ENCODE results near the gene TNPO2.

TNPO2 gene

DNA sequence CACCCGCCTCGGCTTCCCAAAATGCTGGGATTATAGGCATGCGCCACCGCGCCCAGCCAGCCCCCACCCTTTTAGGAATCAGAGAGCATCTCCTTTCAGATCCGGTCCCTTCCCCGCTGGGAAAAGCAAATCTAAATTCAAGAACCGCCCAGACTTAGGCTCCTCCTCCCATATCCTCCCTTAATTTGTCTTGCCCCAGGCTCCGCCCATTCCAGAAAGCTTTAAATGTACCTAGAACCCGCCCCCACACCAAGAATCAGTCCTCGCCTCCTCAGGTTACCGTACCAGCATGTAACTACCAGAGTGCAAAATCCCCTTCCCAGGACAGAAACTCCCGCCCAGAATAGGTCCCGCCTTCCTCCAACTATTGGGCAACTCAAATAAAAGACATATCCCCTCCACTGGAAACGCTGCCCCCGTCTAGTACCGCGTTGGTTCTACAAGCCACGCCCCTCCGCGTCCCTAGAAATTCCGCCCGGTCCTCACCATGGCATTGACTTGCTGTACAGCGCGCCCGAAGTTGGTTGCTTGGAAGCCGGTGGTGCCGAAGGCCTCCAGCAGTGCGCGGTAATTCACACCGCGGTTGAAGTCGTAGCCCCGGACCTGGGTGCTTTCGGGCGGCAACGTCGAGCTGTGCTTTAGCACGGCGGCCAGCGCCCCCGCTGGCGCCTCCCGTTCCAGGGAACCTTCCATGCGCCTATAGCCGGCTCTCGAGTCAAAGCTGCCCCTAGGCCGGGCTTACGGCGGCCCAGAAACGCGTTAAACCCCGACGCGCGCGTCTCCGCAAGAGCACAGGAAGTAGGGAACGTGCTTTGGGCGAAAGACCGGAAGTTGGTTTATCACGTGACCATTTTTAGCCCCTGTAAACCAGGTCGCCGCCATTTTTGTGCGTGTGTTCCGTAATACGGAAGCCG is 42.4 kb downstream of the TNPO2 start, which contains the start of gene DHPS (continued):
- TF ChIP-seq ZNF398 (tag by site-specific recombination; IDR thresholded peaks at IDR 0.05), result peak; percentile 99
- TF ChIP-seq ZNF184 (tag by site-specific recombination; IDR thresholded peaks at IDR 0.05), result peak; percentile 70; the same call in 1 of the 2 replicates
- peak; percentile 77 for TF ChIP-seq ZNF76 (tag by site-specific recombination; IDR thresholded peaks at IDR 0.05; ENCODE audit: borderline replicate concordance, low read depth)
- TF ChIP-seq ZNF169 (tag by site-specific recombination; IDR thresholded peaks at IDR 0.05), result no peak
- no peak for TF ChIP-seq ZNF202 (tag by site-specific recombination; IDR thresholded peaks at IDR 0.05; ENCODE audit: borderline replicate concordance)
- TF ChIP-seq ZNF211 (tag by site-specific recombination; IDR thresholded peaks at IDR 0.05; ENCODE audit: low read depth), result no peak
- TF ChIP-seq ZNF623 (tag by site-specific recombination; IDR thresholded peaks at IDR 0.05), result no peak; the same call in 1 of the 2 replicates
- peak; percentile 62; the same call in 1 of the 2 replicates for TF ChIP-seq ZNF777 (tag by site-specific recombination; IDR thresholded peaks at IDR 0.05; ENCODE audit: borderline replicate concordance)
- TF ChIP-seq, protein P1, sequence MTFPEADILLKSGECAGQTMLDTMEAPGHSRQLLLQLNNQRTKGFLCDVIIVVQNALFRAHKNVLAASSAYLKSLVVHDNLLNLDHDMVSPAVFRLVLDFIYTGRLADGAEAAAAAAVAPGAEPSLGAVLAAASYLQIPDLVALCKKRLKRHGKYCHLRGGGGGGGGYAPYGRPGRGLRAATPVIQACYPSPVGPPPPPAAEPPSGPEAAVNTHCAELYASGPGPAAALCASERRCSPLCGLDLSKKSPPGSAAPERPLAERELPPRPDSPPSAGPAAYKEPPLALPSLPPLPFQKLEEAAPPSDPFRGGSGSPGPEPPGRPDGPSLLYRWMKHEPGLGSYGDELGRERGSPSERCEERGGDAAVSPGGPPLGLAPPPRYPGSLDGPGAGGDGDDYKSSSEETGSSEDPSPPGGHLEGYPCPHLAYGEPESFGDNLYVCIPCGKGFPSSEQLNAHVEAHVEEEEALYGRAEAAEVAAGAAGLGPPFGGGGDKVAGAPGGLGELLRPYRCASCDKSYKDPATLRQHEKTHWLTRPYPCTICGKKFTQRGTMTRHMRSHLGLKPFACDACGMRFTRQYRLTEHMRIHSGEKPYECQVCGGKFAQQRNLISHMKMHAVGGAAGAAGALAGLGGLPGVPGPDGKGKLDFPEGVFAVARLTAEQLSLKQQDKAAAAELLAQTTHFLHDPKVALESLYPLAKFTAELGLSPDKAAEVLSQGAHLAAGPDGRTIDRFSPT (tag by site-specific recombination; IDR thresholded peaks at IDR 0.05), result peak; percentile 89
- TF ChIP-seq EGR2 (tag by site-specific recombination; IDR thresholded peaks at IDR 0.05; ENCODE audit: low read depth), result peak; percentile 52
- no peak for TF ChIP-seq ZNF785 (tag by site-specific recombination; IDR thresholded peaks at IDR 0.05)
- TF ChIP-seq ZNF660 (tag by site-specific recombination; IDR thresholded peaks at IDR 0.05), result peak; percentile 78
- TF ChIP-seq, protein P2, sequence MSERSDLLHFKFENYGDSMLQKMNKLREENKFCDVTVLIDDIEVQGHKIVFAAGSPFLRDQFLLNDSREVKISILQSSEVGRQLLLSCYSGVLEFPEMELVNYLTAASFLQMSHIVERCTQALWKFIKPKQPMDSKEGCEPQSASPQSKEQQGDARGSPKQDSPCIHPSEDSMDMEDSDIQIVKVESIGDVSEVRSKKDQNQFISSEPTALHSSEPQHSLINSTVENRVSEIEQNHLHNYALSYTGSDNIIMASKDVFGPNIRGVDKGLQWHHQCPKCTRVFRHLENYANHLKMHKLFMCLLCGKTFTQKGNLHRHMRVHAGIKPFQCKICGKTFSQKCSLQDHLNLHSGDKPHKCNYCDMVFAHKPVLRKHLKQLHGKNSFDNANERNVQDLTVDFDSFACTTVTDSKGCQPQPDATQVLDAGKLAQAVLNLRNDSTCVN (tag by site-specific recombination; optimal IDR thresholded peaks at IDR 0.05), result peak; percentile 93
- no peak for TF ChIP-seq ZFP3 (tag by site-specific recombination; IDR thresholded peaks at IDR 0.05; ENCODE audit: low read depth)
- peak; percentile 96 for TF ChIP-seq SP2 (tag by site-specific recombination; IDR thresholded peaks at IDR 0.05)
- no peak for TF ChIP-seq ZNF514 (tag by site-specific recombination; IDR thresholded peaks at IDR 0.05)
- TF ChIP-seq ZNF2 (tag by site-specific recombination; IDR thresholded peaks at IDR 0.05), result peak; percentile 95
- TF ChIP-seq, protein P3, sequence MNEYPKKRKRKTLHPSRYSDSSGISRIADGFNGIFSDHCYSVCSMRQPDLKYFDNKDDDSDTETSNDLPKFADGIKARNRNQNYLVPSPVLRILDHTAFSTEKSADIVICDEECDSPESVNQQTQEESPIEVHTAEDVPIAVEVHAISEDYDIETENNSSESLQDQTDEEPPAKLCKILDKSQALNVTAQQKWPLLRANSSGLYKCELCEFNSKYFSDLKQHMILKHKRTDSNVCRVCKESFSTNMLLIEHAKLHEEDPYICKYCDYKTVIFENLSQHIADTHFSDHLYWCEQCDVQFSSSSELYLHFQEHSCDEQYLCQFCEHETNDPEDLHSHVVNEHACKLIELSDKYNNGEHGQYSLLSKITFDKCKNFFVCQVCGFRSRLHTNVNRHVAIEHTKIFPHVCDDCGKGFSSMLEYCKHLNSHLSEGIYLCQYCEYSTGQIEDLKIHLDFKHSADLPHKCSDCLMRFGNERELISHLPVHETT (tag by site-specific recombination; IDR thresholded peaks at IDR 0.05), result peak; percentile 81; the same call in 1 of the 2 replicates
- no peak for TF ChIP-seq ZNF473 (tag by site-specific recombination; IDR thresholded peaks at IDR 0.05)
- peak; percentile 52; the same call in 1 of the 2 replicates for TF ChIP-seq ZBTB17 (tag by site-specific recombination; IDR thresholded peaks at IDR 0.05)
- TF ChIP-seq, protein P4, sequence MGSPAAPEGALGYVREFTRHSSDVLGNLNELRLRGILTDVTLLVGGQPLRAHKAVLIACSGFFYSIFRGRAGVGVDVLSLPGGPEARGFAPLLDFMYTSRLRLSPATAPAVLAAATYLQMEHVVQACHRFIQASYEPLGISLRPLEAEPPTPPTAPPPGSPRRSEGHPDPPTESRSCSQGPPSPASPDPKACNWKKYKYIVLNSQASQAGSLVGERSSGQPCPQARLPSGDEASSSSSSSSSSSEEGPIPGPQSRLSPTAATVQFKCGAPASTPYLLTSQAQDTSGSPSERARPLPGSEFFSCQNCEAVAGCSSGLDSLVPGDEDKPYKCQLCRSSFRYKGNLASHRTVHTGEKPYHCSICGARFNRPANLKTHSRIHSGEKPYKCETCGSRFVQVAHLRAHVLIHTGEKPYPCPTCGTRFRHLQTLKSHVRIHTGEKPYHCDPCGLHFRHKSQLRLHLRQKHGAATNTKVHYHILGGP (tag by site-specific recombination; IDR thresholded peaks at IDR 0.05), result peak; percentile 39; the same call in 1 of the 2 replicates
- TF ChIP-seq MZF1 (tag by site-specific recombination; IDR thresholded peaks at IDR 0.05; ENCODE audit: borderline replicate concordance), result peak; percentile 93
- peak; percentile 42; the same call in 1 of the 2 replicates for TF ChIP-seq ZNF843 (tag by site-specific recombination; IDR thresholded peaks at IDR 0.05)
- TF ChIP-seq ZSCAN30 (tag by site-specific recombination; IDR thresholded peaks at IDR 0.05), result peak; percentile 87
- no peak for TF ChIP-seq ZNF707 (tag by site-specific recombination; IDR thresholded peaks at IDR 0.05)
- no peak for TF ChIP-seq ZNF248 (tag by site-specific recombination; IDR thresholded peaks at IDR 0.05)
- TF ChIP-seq ZNF560 (tag by site-specific recombination; IDR thresholded peaks at IDR 0.05; ENCODE audit: borderline replicate concordance), result no peak
- no peak for TF ChIP-seq SCRT2 (tag by site-specific recombination; IDR thresholded peaks at IDR 0.05)
- peak; percentile 60 for TF ChIP-seq ZFHX2 (tag by site-specific recombination; conservative IDR thresholded peaks at IDR 0.05)
